Astrocyte (in vitro differentiated cells and primary cell): ENCODE data around the gene ELMOD1. TPM values are rescaled to one million over a fixed set of nuclear protein-coding genes. Genes with fewer than 3 reads are reported as not detected.

Source experiments
- DNase-seq: peaks from one replicate; pipeline ENCODE4 v3.0.0-alpha.2; 2010; ENCODE audit warnings: low read depth
- FAIRE-seq: peaks from 2 replicates; lab custom pipeline; 2011; peaks lifted over from hg19 to GRCh38; lab: Jason Lieb, UNC
- H2AFZ ChIP-seq: 2 replicates; pipeline ENCODE4 v1.6.0; 2012; ENCODE audit warnings: low read depth, low read length, inconsistent platforms
- H3K27ac ChIP-seq: 2 replicates; pipeline ENCODE4 v1.5.1; 2011; ENCODE audit warnings: low read depth, low read length, inconsistent platforms
- H3K27me3 ChIP-seq: 2 replicates; pipeline ENCODE4 v1.6.0; 2011; ENCODE audit warnings: low read length, inconsistent platforms; ENCODE audit not compliant: insufficient read depth
- H3K36me3 ChIP-seq: 2 replicates; pipeline ENCODE4 v1.5.1; 2011; ENCODE audit warnings: low read length, inconsistent platforms; ENCODE audit not compliant: insufficient read depth
- H3K4me1 ChIP-seq: 2 replicates; pipeline ENCODE4 v1.5.1; 2011; ENCODE audit warnings: low read length, inconsistent platforms; ENCODE audit not compliant: insufficient read depth
- H3K4me2 ChIP-seq: 2 replicates; pipeline ENCODE4 v1.6.0; 2012; ENCODE audit warnings: low read length, inconsistent platforms
- H3K4me3 ChIP-seq: 2 replicates; pipeline ENCODE4 v1.5.1; 2011; ENCODE audit warnings: low read depth, mild to moderate bottlenecking, low read length, inconsistent platforms; ENCODE audit not compliant: insufficient read depth
- H3K79me2 ChIP-seq: 2 replicates; pipeline ENCODE4 v1.6.0; 2012; ENCODE audit warnings: mild to moderate bottlenecking, low read length, inconsistent platforms; ENCODE audit not compliant: insufficient read depth
- H3K9ac ChIP-seq: 2 replicates; pipeline ENCODE4 v1.6.0; 2012; ENCODE audit warnings: mild to moderate bottlenecking, low read length, inconsistent platforms
- H3K9me3 ChIP-seq: 2 replicates; pipeline ENCODE4 v1.5.1; 2012; ENCODE audit warnings: low read depth, mild to moderate bottlenecking, low read length, inconsistent platforms; ENCODE audit not compliant: insufficient read depth
- H4K20me1 ChIP-seq: 2 replicates; pipeline ENCODE4 v1.6.0; 2012; ENCODE audit warnings: low read length, inconsistent platforms; ENCODE audit not compliant: insufficient read depth
- H3K27ac Mint-ChIP-seq: one replicate; pipeline ENCODE4 v1.8.0; 2021; ENCODE audit warnings: mild to moderate bottlenecking, mixed read lengths; ENCODE audit not compliant: unreplicated experiment
- H3K27me3 Mint-ChIP-seq: one replicate; pipeline ENCODE4 v1.8.0; 2021; ENCODE audit warnings: low read depth, mixed read lengths; ENCODE audit not compliant: unreplicated experiment
- H3K36me3 Mint-ChIP-seq: one replicate; pipeline ENCODE4 v1.8.0; 2021; ENCODE audit warnings: low read depth, mixed read lengths; ENCODE audit not compliant: unreplicated experiment
- H3K4me1 Mint-ChIP-seq: one replicate; pipeline ENCODE4 v1.8.0; 2021; ENCODE audit warnings: low read depth, mixed read lengths; ENCODE audit not compliant: unreplicated experiment
- H3K4me3 Mint-ChIP-seq: one replicate; pipeline ENCODE4 v1.8.0; 2021; ENCODE audit warnings: mild to moderate bottlenecking, moderate library complexity, mixed read lengths; ENCODE audit not compliant: unreplicated experiment
- H3K9me3 Mint-ChIP-seq: one replicate; pipeline ENCODE4 v1.8.0; 2021; ENCODE audit warnings: mild to moderate bottlenecking, mixed read lengths; ENCODE audit not compliant: unreplicated experiment
- CTCF ChIP-seq: IDR thresholded peaks from 2 replicates; pipeline ENCODE4 v1.5.1; 2011; ENCODE audit warnings: low read depth, mild to moderate bottlenecking, inconsistent platforms, low read length, moderate library complexity; ENCODE audit not compliant: insufficient read depth
- EZH2 ChIP-seq: IDR thresholded peaks from 2 replicates; pipeline ENCODE4 v1.6.1; 2012; ENCODE audit warnings: mild to moderate bottlenecking, low read length, inconsistent platforms; ENCODE audit not compliant: insufficient read depth
- total RNA-seq: library from RNA; stranded (reverse); gene quantifications from 2 replicates; pipeline ENCODE4 v1.2.1, GENCODE V29; 2021

The ELMOD1 gene
- total RNA-seq, 1 donor from 2014 or later = 0.52 TPM

DNA sequence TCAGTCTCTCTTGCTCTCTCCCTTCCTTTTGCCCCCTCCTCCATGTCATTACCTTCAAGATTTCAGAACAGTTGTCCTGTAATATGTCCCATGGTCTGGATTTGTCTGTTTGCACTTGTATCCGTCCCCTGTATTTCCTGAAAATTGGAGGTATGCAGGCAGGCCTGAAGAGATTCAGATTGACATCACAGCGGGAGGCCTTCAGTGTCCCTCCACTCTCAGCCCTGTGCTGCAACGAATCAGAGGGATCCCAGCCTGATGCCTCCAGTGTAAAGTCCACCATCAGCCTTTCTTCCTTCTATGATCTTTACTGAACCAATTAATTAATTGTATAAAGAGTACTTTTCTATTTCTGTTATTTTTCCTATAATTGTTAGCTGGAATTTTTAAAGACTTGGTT is 57.3 kb downstream of the ELMOD1 start:
- H3K4me3 ChIP-seq = no peak overlapping the region
- no peak overlapping the region for H3K9ac ChIP-seq
- H3K4me1 Mint-ChIP-seq = peaks cover 11% of the 10 kb centered on the region
- H3K27ac Mint-ChIP-seq = no peak overlapping the region
- no peaks in the 10 kb centered on the region for H4K20me1 ChIP-seq
- no peaks in the 10 kb centered on the region for H3K79me2 ChIP-seq
- FAIRE-seq (no peak), DNase-seq (no peak)
- H3K27me3 Mint-ChIP-seq = no peaks in the 10 kb centered on the region
- no peak for TF ChIP-seq EZH2
- TF ChIP-seq CTCF = no peak
- H3K4me1 ChIP-seq = no peaks in the 10 kb centered on the region
- no peak overlapping the region for H3K27ac ChIP-seq
- H3K9me3 Mint-ChIP-seq = no peaks in the 10 kb centered on the region
- no peak overlapping the region for H3K4me3 Mint-ChIP-seq
- H2AFZ ChIP-seq = no peak overlapping the region
- H3K4me2 ChIP-seq = no peak overlapping the region
- H3K36me3 ChIP-seq = no peaks in the 10 kb centered on the region
- H3K36me3 Mint-ChIP-seq = no peaks in the 10 kb centered on the region
- no peaks in the 10 kb centered on the region for H3K9me3 ChIP-seq
- no peaks in the 10 kb centered on the region for H3K27me3 ChIP-seq

- Histone ChIP-seq H4K20me1 (no peaks in the 10 kb centered on the region), H3K27me3 (no peaks in the 10 kb centered on the region), H3K4me1 (no peaks in the 10 kb centered on the region), H3K4me2 (no peak overlapping the region), H2AFZ (no peak overlapping the region), H3K9ac (no peak overlapping the region), H3K4me3 (no peak overlapping the region), H3K79me2 (no peaks in the 10 kb centered on the region), H3K9me3 (no peaks in the 10 kb centered on the region), H3K36me3 (no peaks in the 10 kb centered on the region), H3K27ac (no peak overlapping the region)
- Mint-ChIP-seq H3K4me1 (peaks cover 11% of the 10 kb centered on the region), H3K9me3 (no peaks in the 10 kb centered on the region), H3K4me3 (no peak overlapping the region), H3K36me3 (no peaks in the 10 kb centered on the region), H3K27ac (no peak overlapping the region), H3K27me3 (no peaks in the 10 kb centered on the region)
- peak; percentile 12 for DNase-seq
- no peak for TF ChIP-seq EZH2
- TF ChIP-seq CTCF = peak; percentile 24
- FAIRE-seq = no peak
These were observed 60.7 kb downstream of the ELMOD1 start for GRCh38 chr11:107651672-107652071.

- FAIRE-seq (no peak), DNase-seq (no peak)
- Mint-ChIP-seq H3K27ac (peak overlapping the region; percentile 49), H3K36me3 (no peaks in the 10 kb centered on the region), H3K9me3 (no peaks in the 10 kb centered on the region), H3K4me3 (no peak overlapping the region), H3K27me3 (no peaks in the 10 kb centered on the region), H3K4me1 (peaks cover 10% of the 10 kb centered on the region)
- Histone ChIP-seq H3K27me3 (no peaks in the 10 kb centered on the region), H3K27ac (no peak overlapping the region), H3K4me3 (no peak overlapping the region), H2AFZ (no peak overlapping the region), H4K20me1 (no peaks in the 10 kb centered on the region), H3K9ac (no peak overlapping the region), H3K9me3 (no peaks in the 10 kb centered on the region), H3K4me1 (no peaks in the 10 kb centered on the region), H3K79me2 (no peaks in the 10 kb centered on the region), H3K4me2 (no peak overlapping the region), H3K36me3 (no peaks in the 10 kb centered on the region)
- TF ChIP-seq CTCF (no peak), EZH2 (no peak)
These were observed 62.1 kb downstream of the ELMOD1 start for GRCh38 chr11:107653076-107653475.
